Panc1 (cell line): Measurements from ENCODE around the gene PRDX3. TPM values are rescaled to one million over a fixed set of nuclear protein-coding genes. Genes with fewer than 3 reads are reported as not detected.

Experiments used
- ATAC-seq: fragments of 200-7000 bp; cut with Tn5 transposase; 2 replicates; pipeline ENCODE4 v1.9.1; 2020; ENCODE audit warnings: mild to moderate bottlenecking, moderate library complexity
- BruUV-seq: library from RNA; stranded (reverse); fragments of 400-500 nt; replicated peaks from 2 replicates; lab custom pipeline; 2021; lab: Mats Ljungman, UMichigan
- CTCF ChIA-PET: fragments of 300-600 bp; sonication (Branson Sonifier 250); formaldehyde crosslinking; loops from one replicate; lab custom pipeline; 2022; ENCODE audit warnings: antibody characterized with exemption; lab: Charles Lee
- POLR2A ChIA-PET: fragments of 300-600 bp; sonication (Branson Sonifier 250); formaldehyde crosslinking; loops from one replicate; lab custom pipeline; 2022; ENCODE audit warnings: antibody characterized with exemption; lab: Charles Lee
- DNase-seq: peaks from one replicate; pipeline ENCODE4 v3.0.0-alpha.2; 2010; ENCODE audit warnings: low read depth, low spot score
- H3K27ac ChIP-seq: 2 replicates; pipeline ENCODE4 v1.5.1; 2011; ENCODE audit warnings: mild to moderate bottlenecking, low read length, inconsistent platforms
- H3K27me3 ChIP-seq: fragments of 200-500 bp; sonication (Bioruptor generic); 2 replicates; pipeline ENCODE4 v1.6.0; 2014; ENCODE audit warnings: low read length, inconsistent platforms; ENCODE audit not compliant: control insufficient read depth, insufficient read depth
- H3K36me3 ChIP-seq: fragments of 200-500 bp; sonication (Bioruptor generic); 2 replicates; pipeline ENCODE4 v1.5.1; 2014; ENCODE audit warnings: inconsistent platforms, mild to moderate bottlenecking, low read length, moderate library complexity; ENCODE audit not compliant: control insufficient read depth, insufficient read depth
- H3K4me1 ChIP-seq: 2 replicates; pipeline ENCODE4 v1.5.1; 2011; ENCODE audit warnings: inconsistent platforms, mild to moderate bottlenecking, low read length, moderate library complexity; ENCODE audit not compliant: control insufficient read depth, insufficient read depth
- H3K4me3 ChIP-seq, 2 experiments: 2 replicates each; pipeline ENCODE4 v1.5.1; 2011 to 2012; ENCODE audit warnings: low read depth in 2 of 2, low read length in 2 of 2, mild to moderate bottlenecking in 2 of 2, inconsistent platforms in 1 of 2, moderate library complexity in 1 of 2
- H3K9me3 ChIP-seq: fragments of 200-500 bp; sonication (Bioruptor generic); 2 replicates; pipeline ENCODE4 v1.5.1; 2014; ENCODE audit warnings: low read depth, mild to moderate bottlenecking, inconsistent platforms, low read length, moderate library complexity; ENCODE audit not compliant: control insufficient read depth, insufficient read depth
- CTCF ChIP-seq: fragments of 450-650 bp; IDR thresholded peaks from 2 replicates; pipeline ENCODE4 v1.5.1; 2017; ENCODE audit warnings: mild to moderate bottlenecking
- POLR2AphosphoS5 ChIP-seq: IDR thresholded peaks from 2 replicates; pipeline ENCODE4 v1.6.1; 2012; ENCODE audit warnings: mild to moderate bottlenecking, low read depth, low read length, moderate library complexity
- REST ChIP-seq, 2 experiments: IDR thresholded peaks; 2 replicates each; pipeline ENCODE4 v1.6.1; 2011 to 2012; ENCODE audit warnings: low read depth in 2 of 2, control low read depth in 1 of 2, low read length in 1 of 2, mild to moderate bottlenecking in 1 of 2, moderate library complexity in 1 of 2; ENCODE audit not compliant: insufficient read depth in 1 of 2
- SIN3A ChIP-seq: IDR thresholded peaks from 2 replicates; pipeline ENCODE4 v1.6.1; 2012; ENCODE audit warnings: low read depth, mild to moderate bottlenecking, low read length, moderate library complexity, borderline replicate concordance; ENCODE audit not compliant: insufficient read depth
- TCF7L2 ChIP-seq: IDR thresholded peaks from 2 replicates; pipeline ENCODE4 v1.6.1; 2011; ENCODE audit warnings: mild to moderate bottlenecking, low read depth, low read length, inconsistent platforms
- in situ Hi-C: cut with HindIII; loops from 2 replicates; pipeline ENCODE4 v1.10.0; 2016; ENCODE audit warnings: low sequenced_read_pairs, low pct_unique_long_range_greater_than_20kb
- intact Hi-C: fragments of 100-400 bp; cut with micrococcal nuclease; formaldehyde crosslinking; loops from one replicate; pipeline ENCODE4 v1.10.0; 2022; ENCODE audit not compliant: unreplicated experiment
- total RNA-seq: library from RNA; stranded (reverse); gene quantifications from one replicate; pipeline ENCODE4 v1.2.1, GENCODE V29; 2021; ENCODE audit not compliant: unreplicated experiment

Gene PRDX3
- total RNA-seq, 1 experiment from 2014 or later = 235 TPM

GRCh38 chr10:119125942-119126341 is 52.7 kb downstream of the PRDX3 start:
- ChIA-PET POLR2A (no interaction called here), CTCF (no interaction called here)
- DNase-seq (no peak), ATAC-seq (no peak)
- intact Hi-C loops (no loop called here), in situ Hi-C loops (no loop called here)
- Histone ChIP-seq H3K27ac (no peak overlapping the region), H3K36me3 (peaks cover 9% of the 10 kb centered on the region), H3K4me3 (no peak overlapping the region), H3K27me3 (no peaks in the 10 kb centered on the region), H3K9me3 (no peaks in the 10 kb centered on the region), H3K4me1 (peaks cover 3% of the 10 kb centered on the region; the same call in 1 of the 2 replicates)
- no peak for TF ChIP-seq CTCF
- no peak for TF ChIP-seq SIN3A
- no peak for TF ChIP-seq REST (IDR thresholded peaks at IDR 0.05; ENCODE audit: insufficient read depth in 1 of 2, low read depth in 2 of 2, low read length in 1 of 2)
- no peak for TF ChIP-seq POLR2AphosphoS5
- no peak for TF ChIP-seq TCF7L2
- BruUV-seq = no TSS peak

- DNase-seq = no peak
- no peak for ATAC-seq
- no TSS peak for BruUV-seq
- H3K9me3 ChIP-seq = no peaks in the 10 kb centered on the region
- intact Hi-C loops (no loop called here), in situ Hi-C loops (no loop called here)
- TF ChIP-seq TCF7L2 = no peak
- TF ChIP-seq SIN3A = no peak
- TF ChIP-seq REST (IDR thresholded peaks at IDR 0.05; ENCODE audit: insufficient read depth in 1 of 2, low read depth in 2 of 2, low read length in 1 of 2) = no peak
- no peak overlapping the region for H3K4me3 ChIP-seq
- H3K4me1 ChIP-seq = no peaks in the 10 kb centered on the region
- no peak overlapping the region for H3K27ac ChIP-seq
- POLR2A ChIA-PET = no interaction called here
- no peaks in the 10 kb centered on the region for H3K27me3 ChIP-seq
- peaks cover 5% of the 10 kb centered on the region for H3K36me3 ChIP-seq
- CTCF ChIA-PET = no interaction called here
These were observed 57.7 kb downstream of the PRDX3 start for GRCh38 chr10:119120875-119121274.
